Type B pancreatic cell (in vitro differentiated cells): ENCODE results near the gene KIRREL3. TPM values are rescaled to one million over a fixed set of nuclear protein-coding genes. Genes with fewer than 3 reads are reported as not detected.

ENCODE experiments used
- DNase-seq: peaks from one replicate; pipeline ENCODE4 v3.0.0; 2021; ENCODE audit warnings: mixed read lengths; ENCODE audit not compliant: unreplicated experiment; ENCODE audit errors: extremely low spot score
- H3K27ac Mint-ChIP-seq: 2 replicates; pipeline ENCODE4 v1.8.0; 2021; ENCODE audit warnings: mild to moderate bottlenecking, mixed read lengths
- H3K27me3 Mint-ChIP-seq: 2 replicates; pipeline ENCODE4 v1.8.0; 2021; ENCODE audit warnings: mixed read lengths
- H3K36me3 Mint-ChIP-seq: 2 replicates; pipeline ENCODE4 v1.8.0; 2021; ENCODE audit warnings: mixed read lengths
- H3K4me1 Mint-ChIP-seq: one replicate; pipeline ENCODE4 v1.8.0; 2021; ENCODE audit warnings: mixed read lengths; ENCODE audit not compliant: unreplicated experiment
- H3K4me3 Mint-ChIP-seq: 2 replicates; pipeline ENCODE4 v1.8.0; 2021; ENCODE audit warnings: mild to moderate bottlenecking, mixed read lengths
- H3K9me3 Mint-ChIP-seq: 2 replicates; pipeline ENCODE4 v1.8.0; 2021; ENCODE audit warnings: mixed read lengths
- total RNA-seq: library from RNA; stranded (reverse); gene quantifications from 2 replicates; pipeline ENCODE4 v1.2.1, GENCODE V29; 2021; ENCODE audit warnings: low replicate concordance
- TF ChIP-seq, protein P1 (sequence below): fragments of 200-600 bp; sonication (generic); conservative IDR thresholded peaks from 2 replicates; pipeline ENCODE4 v1.5.0; 2021; ENCODE audit warnings: antibody characterized with exemption, mild to moderate bottlenecking

The KIRREL3 gene
- total RNA-seq, 1 donor from 2014 or later, result 4.1 TPM

DNA sequence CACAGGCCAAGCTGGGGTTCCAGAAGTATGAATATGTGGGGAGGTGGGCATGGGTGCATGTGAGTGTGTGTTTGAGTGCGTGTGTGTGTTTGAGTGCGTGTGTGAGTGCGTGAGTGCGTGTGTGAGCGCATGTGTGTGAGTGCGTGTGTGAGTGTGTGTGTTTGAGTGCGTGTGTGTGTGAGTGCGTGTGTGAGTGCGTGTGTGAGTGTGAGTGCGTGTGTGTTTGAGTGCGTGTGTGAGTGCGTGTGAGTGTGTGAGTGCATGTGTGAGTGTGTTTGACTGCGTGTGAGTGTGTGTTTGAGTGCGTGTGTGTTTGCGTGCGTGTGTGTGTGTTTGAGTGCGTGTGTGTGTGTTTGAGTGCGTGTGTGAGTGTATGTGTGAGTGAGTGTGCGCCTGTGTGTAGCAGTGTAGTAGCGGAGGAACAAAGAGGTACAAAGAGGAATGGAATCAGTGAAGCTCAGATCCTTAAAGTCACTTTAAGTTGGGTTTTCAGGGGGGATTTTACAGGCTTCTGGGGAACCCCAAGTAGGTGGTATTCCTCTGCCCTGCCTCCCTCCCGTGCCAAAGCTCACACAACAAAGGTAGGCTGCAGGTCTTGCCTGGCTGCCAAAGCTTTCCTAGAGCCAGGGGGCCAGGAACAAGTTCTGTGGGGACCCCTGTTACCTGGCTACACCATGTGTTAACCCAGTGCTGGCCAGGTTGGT lies 137.1 kb downstream of the KIRREL3 start:
- peak; percentile 29 for DNase-seq
- Mint-ChIP-seq H3K27ac (peak overlapping the region; percentile 34), H3K36me3 (no peaks in the 10 kb centered on the region), H3K27me3 (peaks cover 34% of the 10 kb centered on the region), H3K4me1 (peaks cover 6% of the 10 kb centered on the region), H3K9me3 (peaks cover 3% of the 10 kb centered on the region), H3K4me3 (no peak overlapping the region)
- TF ChIP-seq, protein P1, sequence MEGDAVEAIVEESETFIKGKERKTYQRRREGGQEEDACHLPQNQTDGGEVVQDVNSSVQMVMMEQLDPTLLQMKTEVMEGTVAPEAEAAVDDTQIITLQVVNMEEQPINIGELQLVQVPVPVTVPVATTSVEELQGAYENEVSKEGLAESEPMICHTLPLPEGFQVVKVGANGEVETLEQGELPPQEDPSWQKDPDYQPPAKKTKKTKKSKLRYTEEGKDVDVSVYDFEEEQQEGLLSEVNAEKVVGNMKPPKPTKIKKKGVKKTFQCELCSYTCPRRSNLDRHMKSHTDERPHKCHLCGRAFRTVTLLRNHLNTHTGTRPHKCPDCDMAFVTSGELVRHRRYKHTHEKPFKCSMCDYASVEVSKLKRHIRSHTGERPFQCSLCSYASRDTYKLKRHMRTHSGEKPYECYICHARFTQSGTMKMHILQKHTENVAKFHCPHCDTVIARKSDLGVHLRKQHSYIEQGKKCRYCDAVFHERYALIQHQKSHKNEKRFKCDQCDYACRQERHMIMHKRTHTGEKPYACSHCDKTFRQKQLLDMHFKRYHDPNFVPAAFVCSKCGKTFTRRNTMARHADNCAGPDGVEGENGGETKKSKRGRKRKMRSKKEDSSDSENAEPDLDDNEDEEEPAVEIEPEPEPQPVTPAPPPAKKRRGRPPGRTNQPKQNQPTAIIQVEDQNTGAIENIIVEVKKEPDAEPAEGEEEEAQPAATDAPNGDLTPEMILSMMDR, result no peak

DNA sequence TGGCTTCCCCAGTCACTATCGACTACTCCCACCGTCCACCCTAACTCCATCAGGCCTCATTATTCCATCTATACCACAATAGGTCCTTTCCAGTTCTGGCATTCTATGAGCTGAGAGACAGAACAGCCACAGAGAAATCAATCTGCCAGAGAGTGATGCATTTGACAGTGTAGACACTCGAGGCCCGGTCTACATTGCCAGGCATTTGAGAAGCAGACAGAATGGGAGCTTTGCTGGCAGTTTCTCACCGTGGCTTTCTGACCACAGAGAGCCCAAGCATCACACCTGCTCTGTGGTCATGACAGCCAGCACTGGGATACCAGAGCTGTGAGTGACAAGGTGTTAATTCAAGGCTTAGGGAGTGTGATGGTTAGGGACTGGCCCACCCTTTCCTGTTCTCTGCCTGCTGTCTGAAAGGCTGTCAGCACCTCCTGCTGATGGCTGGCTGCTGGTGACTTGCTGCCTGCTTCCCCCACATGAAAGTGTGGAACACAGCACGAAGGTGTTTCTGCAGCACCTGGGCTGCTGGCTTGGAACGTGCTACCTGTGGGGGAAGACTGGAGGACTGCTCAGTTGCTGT lies 137.8 kb downstream of the KIRREL3 start:
- peaks cover 3% of the 10 kb centered on the region for H3K9me3 Mint-ChIP-seq
- no peaks in the 10 kb centered on the region for H3K36me3 Mint-ChIP-seq
- peak; percentile 43 for DNase-seq
- H3K4me1 Mint-ChIP-seq, result peaks cover 6% of the 10 kb centered on the region
- H3K27ac Mint-ChIP-seq, result peak overlapping the region; percentile 34
- no peak overlapping the region for H3K4me3 Mint-ChIP-seq
- TF ChIP-seq, protein P1, result no peak
- H3K27me3 Mint-ChIP-seq, result peaks cover 31% of the 10 kb centered on the region

DNA sequence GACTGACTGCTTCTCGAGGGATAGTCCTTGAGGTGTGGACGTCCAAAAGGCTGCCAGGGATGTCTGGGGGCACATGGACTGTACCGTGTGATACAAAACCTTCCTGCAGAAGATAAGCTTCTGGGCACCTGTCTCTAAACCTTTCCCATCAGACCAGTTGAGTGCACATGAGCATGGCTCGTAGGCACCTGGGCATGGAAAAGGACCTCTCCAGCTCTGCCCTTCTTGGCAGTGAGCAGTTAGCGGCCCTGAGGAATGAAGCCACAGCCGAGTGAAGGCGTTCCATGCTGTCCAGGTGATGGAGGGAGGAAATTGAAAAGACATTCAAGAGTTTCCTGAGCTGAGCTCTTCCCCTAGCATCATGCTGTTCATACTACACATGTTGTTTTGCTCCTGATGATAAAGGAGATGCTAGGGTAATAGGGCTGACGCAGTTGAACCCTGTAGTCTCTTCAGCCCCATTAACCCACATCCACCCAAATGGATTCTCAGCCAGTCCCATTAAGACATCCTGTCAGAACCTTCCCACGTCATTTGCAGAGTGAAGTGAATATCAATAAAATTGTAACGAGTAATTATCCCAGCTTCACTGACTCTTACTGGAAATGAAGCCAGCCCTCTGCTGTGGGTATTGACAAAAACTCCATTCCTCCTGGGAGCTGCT lies 138.6 kb downstream of the KIRREL3 start:
- no peak for DNase-seq
- TF ChIP-seq, protein P1, result no peak
- peaks cover 26% of the 10 kb centered on the region for H3K27me3 Mint-ChIP-seq
- no peak overlapping the region for H3K27ac Mint-ChIP-seq
- peaks cover 6% of the 10 kb centered on the region for H3K4me1 Mint-ChIP-seq
- peaks cover 3% of the 10 kb centered on the region for H3K9me3 Mint-ChIP-seq
- no peak overlapping the region for H3K4me3 Mint-ChIP-seq
- no peaks in the 10 kb centered on the region for H3K36me3 Mint-ChIP-seq

DNA sequence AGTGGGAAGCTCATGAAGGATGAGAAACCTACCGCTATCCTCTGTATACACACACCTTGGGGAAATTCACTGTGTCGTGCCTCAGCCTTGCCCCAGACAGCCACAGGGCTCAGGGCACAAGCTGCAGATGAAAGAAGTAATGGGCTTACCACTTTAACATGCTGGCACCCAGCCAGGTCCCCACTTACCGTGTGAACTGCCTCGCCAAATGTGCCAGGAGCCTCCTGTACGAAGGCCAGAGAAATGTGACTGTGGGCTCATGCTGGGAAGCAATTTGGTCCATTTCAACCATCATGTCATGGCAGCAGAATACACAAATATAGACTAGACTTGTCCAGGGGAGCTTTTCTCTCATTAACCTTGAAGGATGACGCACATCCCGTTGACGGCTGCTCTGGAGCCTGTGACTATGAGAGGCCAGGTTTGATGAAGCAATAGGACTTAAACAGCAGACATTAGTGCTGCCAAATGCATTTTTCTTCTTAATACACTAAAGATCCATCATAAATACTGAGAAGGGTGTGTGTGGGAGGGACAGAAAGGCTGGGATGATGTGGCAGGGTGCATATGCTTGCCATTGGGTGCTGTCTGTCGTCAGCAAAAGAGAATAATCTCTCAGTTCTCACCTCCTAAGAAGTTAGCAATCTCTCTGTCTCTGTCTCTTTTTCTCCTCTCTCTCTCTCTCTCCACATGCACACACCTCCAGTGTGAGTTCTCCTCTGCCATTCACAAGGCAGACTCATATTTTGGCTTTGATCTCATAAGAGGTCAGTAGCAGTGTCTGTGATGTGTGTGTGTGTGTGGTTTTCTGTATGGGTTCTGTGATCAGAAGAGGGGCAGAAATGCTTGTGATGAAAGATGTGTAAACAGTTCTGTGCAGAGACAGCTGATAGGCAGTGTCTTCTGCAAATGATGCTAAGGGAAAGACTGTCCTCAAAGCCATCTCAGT lies 142.4 kb downstream of the KIRREL3 start:
- TF ChIP-seq, protein P1, result no peak
- Mint-ChIP-seq H3K27ac (no peak overlapping the region), H3K9me3 (peaks cover 3% of the 10 kb centered on the region), H3K4me1 (no peaks in the 10 kb centered on the region), H3K36me3 (no peaks in the 10 kb centered on the region), H3K4me3 (no peak overlapping the region), H3K27me3 (peaks cover 15% of the 10 kb centered on the region)
- peak; percentile 67 for DNase-seq

GRCh38 chr11:126855536-126855935 lies 145.0 kb downstream of the KIRREL3 start:
- Mint-ChIP-seq H3K4me3 (no peak overlapping the region), H3K27me3 (peaks cover 10% of the 10 kb centered on the region)
- TF ChIP-seq, protein P1, result no peak

More at GRCh38 chr11:126855536-126855935, 145.0 kb downstream of the KIRREL3 start:
- DNase-seq, result no peak
- no peaks in the 10 kb centered on the region for H3K4me1 Mint-ChIP-seq
- H3K27ac Mint-ChIP-seq, result no peak overlapping the region
- H3K36me3 Mint-ChIP-seq, result no peaks in the 10 kb centered on the region
- peaks cover 3% of the 10 kb centered on the region for H3K9me3 Mint-ChIP-seq
